Measurements from ENCODE around the gene NUP210.

NUP210 gene

GRCh38 chr3:13420045-13420830, at the start of gene NUP210:
TSS of gene NUP210 (minus strand) at chr3:13420322. CDS start at chr3:13420226, 96 bp downstream.
- H3K9me3 Mint-ChIP-seq = no peaks in the 10 kb centered on the region
- H3K4me3 Mint-ChIP-seq = peak within 1 kb of the TSS; percentile 93
- H3K27ac Mint-ChIP-seq = peak within 1 kb of the TSS; percentile 96
- H3K36me3 Mint-ChIP-seq (ENCODE audit: low read depth) = peaks cover 30% of the 10 kb centered on the region
- H3K27me3 Mint-ChIP-seq = no peaks in the 10 kb centered on the region
- peaks cover 61% of the 10 kb centered on the region for H3K4me1 Mint-ChIP-seq
- peak; percentile 82 for DNase-seq
- ATAC-seq = peak; percentile 25

DNA sequence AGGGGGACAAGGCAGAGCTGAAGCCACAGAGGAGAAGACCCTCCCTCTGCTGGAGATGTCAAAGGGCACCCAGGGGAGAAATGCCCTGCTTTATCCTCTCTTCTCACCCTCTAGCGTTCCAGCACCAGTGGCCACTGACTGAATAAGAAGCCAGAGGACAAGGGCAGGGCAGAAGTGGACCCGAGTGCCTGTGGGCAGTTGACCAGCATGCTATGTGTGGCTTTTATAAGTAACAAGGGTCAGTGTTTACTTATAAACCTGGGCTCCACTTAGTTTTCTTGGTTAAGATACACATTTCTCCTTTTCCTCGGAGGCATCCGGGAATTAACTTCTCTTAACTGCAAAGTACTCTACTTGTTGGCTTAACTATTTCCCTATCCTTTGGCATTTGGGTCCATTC, 46.7 kb upstream of the NUP210 start:
- H3K27me3 Mint-ChIP-seq = peaks cover 3% of the 10 kb centered on the region
- H3K4me1 Mint-ChIP-seq = no peaks in the 10 kb centered on the region
- ATAC-seq (no peak), DNase-seq (no peak)
- H3K27ac Mint-ChIP-seq = no peak overlapping the region
- H3K9me3 Mint-ChIP-seq = no peaks in the 10 kb centered on the region
- no peaks in the 10 kb centered on the region for H3K36me3 Mint-ChIP-seq (ENCODE audit: low read depth)
- no peak overlapping the region for H3K4me3 Mint-ChIP-seq

DNA sequence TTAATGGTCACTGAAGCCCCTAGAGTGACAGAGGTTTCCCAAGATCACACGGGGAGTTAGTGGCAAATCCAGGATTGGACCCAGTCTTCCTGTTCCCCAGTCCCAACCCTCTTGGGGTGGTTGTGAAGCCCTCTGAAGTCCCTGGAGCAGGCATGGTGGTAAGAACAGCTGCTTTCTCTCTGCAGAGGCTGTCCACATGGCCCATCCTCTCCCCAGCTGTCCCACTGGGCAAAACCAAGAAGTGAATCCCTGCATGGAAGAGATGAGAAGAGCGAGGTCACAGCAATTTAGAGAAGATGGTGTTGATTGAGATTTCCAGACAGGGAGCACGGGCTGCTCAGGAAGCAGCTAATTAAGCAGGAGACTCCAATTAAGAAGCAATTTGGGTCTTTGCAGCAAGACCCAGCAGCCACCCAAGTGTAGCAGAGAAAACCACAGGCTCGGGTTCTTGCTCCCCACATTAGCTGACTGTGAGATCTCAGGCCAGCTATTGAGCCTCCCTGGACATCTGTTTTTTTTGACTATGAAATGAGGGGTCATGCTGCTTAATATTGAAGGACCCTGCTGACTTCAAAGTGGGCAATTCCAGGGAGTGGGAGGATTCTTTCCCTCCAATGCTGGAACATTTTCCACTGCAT, 45.2 kb upstream of the NUP210 start:
- no peak overlapping the region for H3K27ac Mint-ChIP-seq
- no peaks in the 10 kb centered on the region for H3K9me3 Mint-ChIP-seq
- peaks cover 3% of the 10 kb centered on the region for H3K27me3 Mint-ChIP-seq
- no peaks in the 10 kb centered on the region for H3K36me3 Mint-ChIP-seq (ENCODE audit: low read depth)
- H3K4me3 Mint-ChIP-seq = no peak overlapping the region
- no peaks in the 10 kb centered on the region for H3K4me1 Mint-ChIP-seq
- ATAC-seq = no peak
- no peak for DNase-seq

DNA sequence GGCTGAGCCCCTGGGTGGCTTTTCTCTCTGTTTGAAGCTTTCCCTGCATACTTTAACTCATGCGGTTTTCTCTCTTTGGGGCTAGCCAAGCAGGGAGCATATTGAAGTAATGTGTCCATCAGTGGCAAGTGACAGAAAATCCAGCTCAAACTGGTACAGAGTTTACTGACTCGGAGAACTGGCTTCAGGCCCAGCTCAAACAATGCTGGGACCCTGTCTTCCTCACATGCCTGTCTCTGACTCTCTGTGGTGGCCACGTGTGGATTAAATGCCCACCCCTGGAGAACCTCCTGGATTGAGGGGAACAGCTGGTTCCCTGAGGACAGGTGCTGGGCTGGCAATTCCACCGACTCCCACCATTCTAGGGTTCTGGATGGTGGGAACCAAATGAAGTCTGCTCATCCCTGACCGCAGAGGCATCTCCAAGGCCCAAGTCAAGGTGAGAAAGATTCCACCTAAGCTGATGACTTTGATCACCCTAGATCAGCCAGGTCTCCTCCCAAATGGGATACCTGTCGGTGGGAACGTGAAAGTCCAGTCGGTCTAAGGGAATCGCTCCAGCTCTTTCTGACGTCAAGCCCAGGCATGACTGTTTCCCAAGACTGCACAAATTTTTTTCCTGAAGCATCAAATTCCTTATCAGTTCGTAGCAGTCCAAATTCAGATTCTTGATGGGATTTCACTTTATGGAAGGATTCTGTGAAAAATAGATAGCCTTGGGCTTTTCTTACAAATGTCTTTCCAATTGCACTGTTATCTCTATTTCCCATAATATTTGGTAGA, 43.7 kb upstream of the NUP210 start:
- no peaks in the 10 kb centered on the region for H3K36me3 Mint-ChIP-seq (ENCODE audit: low read depth)
- no peaks in the 10 kb centered on the region for H3K4me1 Mint-ChIP-seq
- peaks cover 3% of the 10 kb centered on the region for H3K27me3 Mint-ChIP-seq
- H3K27ac Mint-ChIP-seq = no peak overlapping the region
- no peak for ATAC-seq
- H3K4me3 Mint-ChIP-seq = no peak overlapping the region
- no peak for DNase-seq
- no peaks in the 10 kb centered on the region for H3K9me3 Mint-ChIP-seq

GRCh38 chr3:13462822-13463221, 42.7 kb upstream of the NUP210 start:
- peaks cover 2% of the 10 kb centered on the region for H3K27me3 Mint-ChIP-seq
- DNase-seq (no peak), ATAC-seq (no peak)
- H3K27ac Mint-ChIP-seq = no peak overlapping the region
- no peak overlapping the region for H3K4me3 Mint-ChIP-seq
- H3K4me1 Mint-ChIP-seq = no peaks in the 10 kb centered on the region
- no peaks in the 10 kb centered on the region for H3K9me3 Mint-ChIP-seq
- no peaks in the 10 kb centered on the region for H3K36me3 Mint-ChIP-seq (ENCODE audit: low read depth)

DNA sequence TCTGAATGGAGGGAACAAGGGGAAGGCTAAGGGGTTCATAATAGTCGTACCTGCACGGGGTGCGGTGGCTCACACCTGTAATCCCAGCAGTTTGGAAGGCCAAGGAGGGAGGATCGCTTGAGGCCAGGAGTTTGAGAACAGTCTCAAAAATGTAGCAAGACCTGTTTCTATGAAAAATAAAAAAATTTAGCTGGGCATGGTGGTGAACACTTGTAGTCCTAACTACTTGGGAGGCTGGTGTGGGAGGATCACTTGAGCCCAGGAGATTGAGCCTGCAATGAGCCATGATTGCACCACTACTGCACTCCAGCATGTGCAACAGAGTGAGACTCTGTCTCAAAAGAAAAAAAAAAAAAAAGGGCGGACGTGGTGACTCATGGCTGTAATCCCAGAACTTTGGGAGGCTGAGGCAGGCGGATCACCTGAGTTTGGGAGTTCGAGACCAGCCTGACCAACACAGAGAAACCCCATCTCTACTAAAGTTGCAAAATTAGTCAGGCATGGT, 42.1 kb upstream of the NUP210 start:
- no peaks in the 10 kb centered on the region for H3K36me3 Mint-ChIP-seq (ENCODE audit: low read depth)
- ATAC-seq (no peak), DNase-seq (no peak)
- no peaks in the 10 kb centered on the region for H3K4me1 Mint-ChIP-seq
- H3K27me3 Mint-ChIP-seq = peaks cover 2% of the 10 kb centered on the region
- H3K9me3 Mint-ChIP-seq = no peaks in the 10 kb centered on the region
- H3K27ac Mint-ChIP-seq = no peak overlapping the region
- H3K4me3 Mint-ChIP-seq = no peak overlapping the region

DNA sequence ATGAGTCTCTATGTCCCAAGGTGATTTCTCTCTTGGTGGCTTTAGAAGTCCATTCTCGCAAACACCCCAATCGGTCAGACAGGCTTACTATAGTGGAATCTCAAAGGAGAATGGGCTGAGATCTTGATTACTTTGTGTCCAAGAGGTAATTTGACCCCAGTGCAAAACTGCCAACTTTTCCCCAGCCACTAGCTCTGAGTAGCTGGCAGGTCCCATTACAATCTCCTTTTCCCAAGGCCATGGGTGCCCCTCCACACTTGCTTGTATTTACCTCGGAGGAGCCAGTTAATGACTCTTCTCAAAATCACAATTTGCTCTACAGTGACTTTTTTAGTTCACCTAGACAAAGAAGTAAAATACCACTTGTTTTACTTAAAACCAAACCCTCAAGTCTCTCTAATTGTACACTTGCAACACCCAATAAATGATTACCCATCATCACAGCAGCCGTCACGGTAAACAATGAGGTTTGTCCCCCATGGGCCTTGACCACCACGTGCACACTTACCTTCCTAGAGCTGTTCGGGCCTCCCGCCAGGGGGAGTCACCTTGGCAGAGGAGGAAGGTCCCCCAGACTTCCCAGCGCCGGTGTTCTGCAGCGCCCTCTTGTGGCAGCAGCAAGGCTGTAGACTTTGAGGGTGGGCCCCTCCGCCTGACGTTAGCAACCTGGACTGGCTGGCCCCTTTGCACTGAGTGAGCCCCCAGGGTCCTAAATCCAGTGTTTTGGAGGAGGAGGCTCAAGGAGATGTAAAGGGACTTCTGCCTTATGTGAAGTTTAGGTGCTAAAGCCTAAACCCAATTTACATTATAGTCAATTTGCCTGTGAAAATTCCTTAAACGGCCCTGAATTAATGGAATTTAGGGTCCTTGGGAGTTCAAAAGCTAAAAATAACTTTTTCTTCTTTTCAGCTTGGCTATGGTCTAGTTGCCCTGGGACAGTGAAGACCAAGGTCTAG, 41.3 kb upstream of the NUP210 start:
- no peaks in the 10 kb centered on the region for H3K4me1 Mint-ChIP-seq
- H3K4me3 Mint-ChIP-seq = no peak overlapping the region
- H3K9me3 Mint-ChIP-seq = no peaks in the 10 kb centered on the region
- H3K27me3 Mint-ChIP-seq = peaks cover under 1% of the 10 kb centered on the region
- DNase-seq (peak; percentile 85), ATAC-seq (peak; percentile 94)
- no peak overlapping the region for H3K27ac Mint-ChIP-seq
- H3K36me3 Mint-ChIP-seq (ENCODE audit: low read depth) = no peaks in the 10 kb centered on the region

GRCh38 chr3:13460341-13460736, 40.2 kb upstream of the NUP210 start:
- no peak for ATAC-seq
- Mint-ChIP-seq H3K27ac (no peak overlapping the region), H3K4me1 (no peaks in the 10 kb centered on the region), H3K4me3 (no peak overlapping the region), H3K36me3 (ENCODE audit: low read depth) (no peaks in the 10 kb centered on the region), H3K27me3 (no peaks in the 10 kb centered on the region), H3K9me3 (no peaks in the 10 kb centered on the region)
- no peak for DNase-seq

GRCh38 chr3:13459605-13460340, 39.7 kb upstream of the NUP210 start:
- no peaks in the 10 kb centered on the region for H3K9me3 Mint-ChIP-seq
- H3K4me1 Mint-ChIP-seq = no peaks in the 10 kb centered on the region
- no peaks in the 10 kb centered on the region for H3K36me3 Mint-ChIP-seq (ENCODE audit: low read depth)
- H3K4me3 Mint-ChIP-seq = no peak overlapping the region
- ATAC-seq (no peak), DNase-seq (no peak)
- no peaks in the 10 kb centered on the region for H3K27me3 Mint-ChIP-seq
- H3K27ac Mint-ChIP-seq = no peak overlapping the region

DNA sequence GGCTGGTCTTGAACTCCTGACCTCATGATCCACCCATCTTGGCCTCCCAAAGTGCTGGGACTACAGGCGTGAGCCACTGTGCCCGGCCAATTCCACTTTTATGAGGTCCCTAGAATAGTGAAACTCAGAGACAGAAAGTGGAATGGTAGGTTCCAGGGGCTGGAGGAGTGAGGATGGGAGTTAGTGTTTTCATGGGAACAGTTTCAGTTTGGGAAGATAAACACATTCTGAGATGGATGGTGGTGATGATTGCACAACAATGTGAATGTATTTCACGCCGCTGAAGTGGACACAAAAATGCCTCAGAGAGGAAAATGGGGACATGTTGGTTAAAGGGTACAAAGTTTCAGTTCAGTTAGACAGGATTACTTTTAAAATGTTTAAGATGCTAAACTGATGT, 37.5 kb upstream of the NUP210 start:
- Mint-ChIP-seq H3K36me3 (ENCODE audit: low read depth) (no peaks in the 10 kb centered on the region), H3K4me3 (no peak overlapping the region), H3K4me1 (peaks cover 2% of the 10 kb centered on the region), H3K27me3 (no peaks in the 10 kb centered on the region), H3K9me3 (no peaks in the 10 kb centered on the region), H3K27ac (no peak overlapping the region)
- DNase-seq = no peak
- no peak for ATAC-seq

DNA sequence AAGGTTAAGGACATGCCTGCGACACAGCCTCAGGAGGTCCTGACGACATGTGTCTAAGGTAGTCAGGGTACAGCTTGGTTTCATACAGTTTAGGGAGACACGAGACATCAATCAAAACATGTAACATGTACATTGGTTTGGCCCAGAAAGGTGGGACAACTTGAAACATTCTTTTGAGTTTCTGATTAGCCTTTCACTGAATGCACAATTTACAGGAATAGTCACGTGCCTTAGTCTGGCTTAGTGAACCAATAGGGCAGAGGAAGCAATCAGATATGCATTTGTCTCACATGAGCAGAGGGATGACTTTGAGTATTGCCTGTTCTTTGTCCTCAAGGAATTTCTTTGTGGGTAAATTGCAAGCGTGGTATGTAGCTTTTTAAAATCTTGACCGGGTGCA, 35.5 kb upstream of the NUP210 start:
- no peaks in the 10 kb centered on the region for H3K27me3 Mint-ChIP-seq
- H3K9me3 Mint-ChIP-seq = no peaks in the 10 kb centered on the region
- no peak overlapping the region for H3K27ac Mint-ChIP-seq
- DNase-seq = no peak
- H3K36me3 Mint-ChIP-seq (ENCODE audit: low read depth) = no peaks in the 10 kb centered on the region
- ATAC-seq = no peak
- H3K4me1 Mint-ChIP-seq = peaks cover 18% of the 10 kb centered on the region
- no peak overlapping the region for H3K4me3 Mint-ChIP-seq

- ATAC-seq (peak; percentile 18), DNase-seq (peak; percentile 32)
- Mint-ChIP-seq H3K27ac (peak overlapping the region; percentile 92), H3K27me3 (no peaks in the 10 kb centered on the region), H3K9me3 (no peaks in the 10 kb centered on the region), H3K4me3 (peak overlapping the region; percentile 85), H3K4me1 (peaks cover 21% of the 10 kb centered on the region), H3K36me3 (ENCODE audit: low read depth) (no peaks in the 10 kb centered on the region)
These were observed 32.6 kb upstream of the NUP210 start for GRCh38 chr3:13452490-13453335.

DNA sequence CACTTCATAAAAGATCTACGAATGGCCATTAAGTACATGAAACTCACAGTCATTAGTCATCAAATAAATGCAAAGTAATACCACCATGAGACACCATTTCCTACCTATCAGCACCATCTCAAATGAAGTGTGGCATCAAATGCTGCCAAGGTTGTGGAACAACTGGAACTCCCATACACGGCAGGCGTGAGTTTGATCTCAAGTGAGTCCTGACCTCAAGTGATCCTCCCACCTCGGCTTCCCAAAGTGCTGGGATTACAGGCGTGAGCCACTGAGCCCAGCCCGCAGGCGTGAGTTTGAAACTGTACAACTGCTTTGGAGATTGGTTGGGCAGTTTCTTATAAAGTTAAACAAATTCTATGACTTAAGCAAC, 31.2 kb upstream of the NUP210 start:
- peak; percentile 35 for DNase-seq
- peak overlapping the region; percentile 92 for H3K27ac Mint-ChIP-seq
- no peaks in the 10 kb centered on the region for H3K9me3 Mint-ChIP-seq

More for the DNA sequence above, 31.2 kb upstream of the NUP210 start:
- Mint-ChIP-seq H3K36me3 (ENCODE audit: low read depth) (no peaks in the 10 kb centered on the region), H3K4me3 (peak overlapping the region; percentile 85), H3K4me1 (peaks cover 21% of the 10 kb centered on the region), H3K27me3 (no peaks in the 10 kb centered on the region)
- peak; percentile 70 for ATAC-seq

Measured in activated naive CD8-positive, alpha-beta T cell treated with anti-CD3 and anti-CD28 coated beads, Interleukin-2, amount 50 U/mL, for 24 hours (primary cell).